Endothelial cell of umbilical vein (primary cell): ENCODE data around the gene PPP4C.
A peak's percentile ranks its signal among the peaks of the same experiment; 100 is the strongest.

Experiments used
- CTCF ChIP-seq, 2 donors: IDR thresholded peaks; 1 replicate in 1 of 2; 2 replicates in 1 of 2; pipeline ENCODE4 v1.5.1; 2011; ENCODE audit warnings: low read length in 2 of 2, mild to moderate bottlenecking in 2 of 2, moderate library complexity in 2 of 2, control low read depth in 1 of 2, inconsistent platforms in 1 of 2, low read depth in 1 of 2; ENCODE audit not compliant: insufficient read depth in 1 of 2; ENCODE audit errors: extremely low read depth in 1 of 2
- EZH2 ChIP-seq: IDR thresholded peaks from 2 replicates; pipeline ENCODE4 v1.6.1; 2012; ENCODE audit warnings: borderline replicate concordance, low read depth, mild to moderate bottlenecking, moderate library complexity, low read length, inconsistent platforms; ENCODE audit not compliant: severe bottlenecking
- FOS ChIP-seq: IDR thresholded peaks from 2 replicates; pipeline ENCODE4 v1.6.1; 2011; ENCODE audit warnings: mild to moderate bottlenecking, low read length, moderate library complexity, borderline replicate concordance; ENCODE audit not compliant: insufficient read depth
- GATA2 ChIP-seq: IDR thresholded peaks from 2 replicates; pipeline ENCODE4 v1.7.0; 2011; ENCODE audit warnings: low read depth, mild to moderate bottlenecking, moderate library complexity, mixed read lengths, low read length; ENCODE audit not compliant: insufficient read length, insufficient read depth
- JUN ChIP-seq: IDR thresholded peaks from 2 replicates; pipeline ENCODE4 v1.6.1; 2011; ENCODE audit warnings: borderline replicate concordance, low read depth; ENCODE audit not compliant: insufficient read length, insufficient read depth
- MAX ChIP-seq: IDR thresholded peaks from 2 replicates; pipeline ENCODE4 v1.6.1; 2011; ENCODE audit not compliant: insufficient read depth, insufficient read length
- MYC ChIP-seq: IDR thresholded peaks from one replicate; pipeline ENCODE4 v1.6.1; 2011; ENCODE audit warnings: mild to moderate bottlenecking, low read depth, low read length
- POLR2A ChIP-seq: IDR thresholded peaks from 2 replicates; pipeline ENCODE4 v1.6.1; 2012; ENCODE audit warnings: low read depth, mild to moderate bottlenecking, control low read depth, low read length
- POLR2AphosphoS5 ChIP-seq: IDR thresholded peaks from 2 replicates; pipeline ENCODE4 v1.6.1; 2012; ENCODE audit warnings: low read depth, mild to moderate bottlenecking, control low read depth, low read length, moderate library complexity; ENCODE audit not compliant: insufficient read depth

- TF ChIP-seq CTCF (IDR thresholded peaks at IDR 0.05; ENCODE audit: extremely low read depth in 1 of 2, insufficient read depth in 1 of 2, low read depth in 1 of 2, low read length in 2 of 2) (no peak), EZH2 (no peak), POLR2AphosphoS5 (peak; percentile 77), POLR2A (peak; percentile 43), MAX (no peak), JUN (peak; percentile 23), FOS (peak; percentile 18), MYC (no peak), GATA2 (peak; percentile 89)
These were observed 22.3 kb upstream of the PPP4C start for GRCh38 chr16:30053376-30054015.
